HL-60/S4 (cell line): ENCODE data around the gene RND1.

Experiments used
- in situ Hi-C: fragments of 300-500 bp; cut with MboI; formaldehyde crosslinking; loops from 2 replicates; pipeline ENCODE4 v1.14.3; 2022; ENCODE audit warnings: low sequenced_read_pairs

The RND1 gene

DNA sequence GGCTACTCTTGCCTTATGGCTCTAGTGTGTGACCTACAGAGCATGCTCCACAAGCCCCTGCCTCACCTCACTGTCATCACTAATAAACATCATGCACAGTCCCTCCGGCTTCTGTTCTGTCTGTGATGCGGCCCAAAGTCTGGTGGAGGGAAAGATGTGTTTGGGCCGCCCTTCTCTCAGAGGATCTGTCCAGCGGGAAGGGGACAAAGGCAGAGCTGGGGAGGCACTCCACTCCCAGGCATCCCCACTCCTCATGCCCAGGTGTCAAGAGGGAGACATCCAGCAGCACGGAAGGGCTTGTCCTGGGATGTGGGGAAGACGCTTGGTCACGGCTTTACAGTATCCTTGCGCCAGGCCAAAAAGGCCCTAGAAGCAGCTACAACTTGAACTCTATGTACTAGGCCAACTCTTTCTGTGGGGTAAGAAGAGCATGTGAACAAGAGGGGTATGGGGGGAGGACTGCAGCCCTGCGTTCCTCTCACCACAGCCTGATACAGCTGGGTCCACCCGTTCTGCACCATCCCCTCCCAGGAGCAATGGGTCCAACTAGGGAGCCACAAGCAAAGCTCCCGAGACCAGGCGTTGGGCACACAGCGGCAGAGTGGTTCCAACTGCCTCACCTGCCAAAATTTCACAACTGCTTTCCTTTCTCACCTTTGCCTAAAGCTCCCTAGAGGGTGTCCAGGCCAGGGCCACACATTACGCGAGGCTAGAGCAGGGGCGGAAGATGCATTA is 36.7 kb downstream of the RND1 start:
- in situ Hi-C loops: no loop called here

DNA sequence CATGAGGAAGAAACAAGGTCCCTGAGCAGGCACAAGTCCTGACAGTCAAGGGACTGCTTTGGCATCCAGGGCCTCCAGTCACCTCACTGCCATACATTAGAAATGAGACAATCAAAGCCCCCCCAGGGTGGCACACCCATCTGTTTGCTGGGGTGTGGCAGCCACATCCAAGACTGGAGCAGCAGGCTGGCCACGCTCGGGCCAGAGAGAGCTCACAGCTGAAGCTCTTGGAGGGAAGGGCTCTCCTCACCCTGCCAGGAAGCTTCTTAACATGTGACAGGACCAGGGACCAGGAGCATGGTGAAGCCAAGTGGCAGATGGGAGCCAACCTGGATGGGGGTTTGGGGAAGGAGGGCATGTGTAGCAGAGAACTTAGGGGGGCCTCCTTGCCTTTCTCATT is 37.4 kb downstream of the RND1 start:
- in situ Hi-C loops: no loop called here

DNA sequence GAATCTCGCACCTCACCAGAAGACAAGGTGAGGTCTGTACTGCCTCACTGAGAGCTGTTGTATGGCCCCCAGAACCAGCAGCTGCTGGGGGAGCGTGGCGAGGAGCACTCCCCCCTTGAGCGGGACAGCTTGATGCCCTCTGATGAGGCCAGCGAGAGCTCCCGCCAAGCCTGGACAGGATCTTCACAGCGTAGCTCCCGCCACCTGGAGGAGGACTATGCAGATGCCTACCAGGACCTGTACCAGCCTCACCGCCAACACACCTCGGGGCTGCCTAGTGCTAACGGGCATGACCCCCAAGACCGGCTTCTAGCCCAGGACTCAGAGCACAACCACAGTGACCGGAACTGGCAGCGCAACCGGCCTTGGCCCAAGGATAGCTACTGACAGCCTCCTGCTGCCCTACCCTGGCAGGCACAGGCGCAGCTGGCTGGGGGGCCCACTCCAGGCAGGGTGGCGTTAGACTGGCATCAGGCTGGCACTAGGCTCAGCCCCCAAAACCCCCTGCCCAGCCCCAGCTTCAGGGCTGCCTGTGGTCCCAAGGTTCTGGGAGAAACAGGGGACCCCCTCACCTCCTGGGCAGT is 38.1 kb downstream of the RND1 start:
- in situ Hi-C loops: no loop called here

DNA sequence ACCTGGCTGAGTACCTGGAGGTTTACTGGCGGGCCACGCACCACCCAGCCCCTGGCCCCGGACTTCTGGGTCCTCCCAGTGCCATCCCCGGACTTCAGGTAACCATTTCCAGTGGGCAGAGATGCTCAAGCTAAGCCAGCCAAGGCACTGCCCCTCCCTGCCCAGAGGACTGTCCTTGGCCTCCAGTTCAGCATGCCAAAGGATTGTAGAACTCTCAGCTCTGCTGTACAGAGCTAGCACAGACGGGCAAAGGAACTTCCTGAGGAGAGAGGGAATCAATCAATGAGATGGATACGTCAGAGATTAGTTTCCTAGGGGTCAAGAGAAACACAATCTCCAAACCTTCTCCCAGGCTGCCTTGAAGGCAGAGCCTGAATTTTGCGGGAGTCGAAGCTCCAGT is 38.6 kb downstream of the RND1 start:
- in situ Hi-C loops: no loop called here

DNA sequence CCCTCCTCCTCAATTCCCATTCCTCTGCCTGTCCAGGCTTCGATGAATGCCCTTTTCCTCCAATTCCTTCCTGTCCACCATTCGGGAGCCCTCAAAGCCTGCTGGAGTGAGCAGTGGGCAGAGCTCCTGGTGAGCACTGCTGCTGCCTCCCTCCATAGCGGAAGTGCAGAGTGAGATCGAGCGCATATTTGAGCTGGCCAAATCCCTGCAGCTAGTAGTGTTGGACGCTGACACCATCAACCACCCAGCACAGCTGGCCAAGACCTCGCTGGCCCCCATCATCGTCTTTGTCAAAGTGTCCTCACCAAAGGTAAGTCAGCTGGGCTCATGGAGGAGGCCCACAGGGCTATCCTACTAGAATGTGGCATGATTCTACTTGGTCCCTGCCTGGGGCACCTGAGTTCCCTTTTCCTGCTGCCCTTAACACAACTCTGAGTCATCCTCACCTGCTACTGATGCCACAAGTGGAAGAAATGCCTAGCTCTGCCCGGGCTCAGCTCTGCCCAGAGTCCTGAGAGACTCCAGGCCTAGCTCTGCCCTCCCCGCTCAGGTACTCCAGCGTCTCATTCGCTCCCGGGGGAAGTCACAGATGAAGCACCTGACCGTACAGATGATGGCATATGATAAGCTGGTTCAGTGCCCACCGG is 39.3 kb downstream of the RND1 start:
- in situ Hi-C loops: no loop called here

DNA sequence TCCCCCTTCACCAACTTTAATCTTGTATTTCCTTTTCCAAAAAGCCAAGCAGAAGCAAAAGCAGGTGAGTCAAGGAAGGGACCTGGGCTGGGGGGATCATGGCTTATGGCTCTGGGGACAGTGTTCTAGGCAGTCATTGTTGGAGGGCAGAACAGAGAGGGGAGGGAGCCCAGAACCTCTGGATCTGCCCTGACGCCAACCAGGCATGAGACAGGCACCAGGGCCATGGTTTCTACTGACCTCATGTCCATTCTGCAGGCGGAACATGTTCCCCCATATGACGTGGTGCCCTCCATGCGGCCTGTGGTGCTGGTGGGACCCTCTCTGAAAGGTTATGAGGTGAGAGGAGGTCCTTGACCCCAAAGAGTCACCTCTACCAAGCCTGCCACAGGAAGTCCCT is 40.8 kb downstream of the RND1 start:
- in situ Hi-C loops: no loop called here

DNA sequence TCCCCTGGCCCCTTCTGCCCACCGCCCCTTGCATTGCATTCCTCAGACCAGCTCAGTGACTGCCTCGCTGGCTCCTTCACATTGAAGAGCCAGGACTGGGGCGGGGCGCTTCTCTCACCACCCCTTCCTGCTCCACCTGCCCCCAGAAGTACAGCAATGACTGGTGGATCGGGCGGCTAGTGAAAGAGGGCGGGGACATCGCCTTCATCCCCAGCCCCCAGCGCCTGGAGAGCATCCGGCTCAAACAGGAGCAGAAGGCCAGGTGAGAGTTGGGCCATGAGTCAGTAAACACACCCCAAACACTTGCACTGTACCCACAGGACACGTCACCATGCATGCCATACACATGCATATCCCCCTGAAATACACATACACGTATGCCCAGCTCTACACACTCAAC is 41.6 kb downstream of the RND1 start:
- in situ Hi-C loops: no loop called here

DNA sequence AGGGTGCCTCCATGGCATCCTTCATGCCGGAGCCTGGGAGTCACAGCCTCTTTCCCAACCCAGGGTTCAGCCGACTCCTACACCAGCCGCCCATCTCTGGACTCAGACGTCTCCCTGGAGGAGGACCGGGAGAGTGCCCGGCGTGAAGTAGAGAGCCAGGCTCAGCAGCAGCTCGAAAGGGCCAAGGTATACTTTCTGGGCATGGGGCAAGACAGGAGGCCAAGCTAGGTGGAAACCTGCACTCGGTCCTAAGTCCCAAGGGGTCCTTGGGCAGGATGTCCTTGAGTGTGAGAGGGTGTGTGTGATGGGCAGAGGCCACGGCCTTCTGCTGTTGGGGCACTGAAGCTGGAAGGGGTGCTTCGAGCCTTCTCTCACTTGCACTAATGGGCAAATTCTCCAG is 42.4 kb downstream of the RND1 start:
- in situ Hi-C loops: no loop called here

DNA sequence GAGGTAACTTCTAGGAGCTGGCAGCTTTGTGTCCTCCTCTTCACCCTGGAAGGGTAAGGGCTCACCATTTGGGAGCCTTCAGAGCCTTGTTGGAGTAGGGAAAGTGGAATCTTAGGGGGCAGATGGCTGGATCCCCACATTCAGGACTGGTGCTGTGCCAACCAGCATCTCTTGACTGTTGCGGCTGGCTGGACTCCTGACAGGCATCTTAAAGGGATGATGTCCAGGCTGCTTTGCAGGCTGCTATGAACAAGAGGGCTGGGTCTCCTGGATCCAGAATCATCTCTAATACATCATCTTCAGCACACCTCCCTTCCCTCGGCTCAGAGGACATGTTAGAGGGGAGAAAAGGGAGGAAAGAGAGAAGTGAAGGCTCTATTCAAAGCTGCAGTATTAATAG is 43.0 kb downstream of the RND1 start:
- in situ Hi-C loops: no loop called here

DNA sequence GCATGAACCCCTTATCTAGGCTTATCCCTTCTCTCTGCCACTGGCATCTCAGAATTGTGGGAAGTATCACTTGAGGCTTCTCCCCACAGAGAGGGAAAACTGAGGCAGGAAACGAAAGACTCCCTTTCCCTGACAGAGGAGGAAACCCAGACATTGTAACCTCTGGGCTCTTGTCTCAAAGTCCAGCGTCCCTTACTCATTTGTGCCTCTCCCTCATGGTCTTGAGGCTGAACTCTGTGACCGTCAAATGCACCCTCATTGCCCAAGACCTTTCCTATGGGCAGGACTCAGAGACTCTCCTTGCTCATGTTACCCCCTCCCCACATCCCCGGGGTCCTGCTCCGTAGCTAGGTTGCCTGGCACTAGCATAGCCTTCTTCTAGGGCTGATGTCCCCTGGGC is 43.5 kb downstream of the RND1 start:
- in situ Hi-C loops: no loop called here

DNA sequence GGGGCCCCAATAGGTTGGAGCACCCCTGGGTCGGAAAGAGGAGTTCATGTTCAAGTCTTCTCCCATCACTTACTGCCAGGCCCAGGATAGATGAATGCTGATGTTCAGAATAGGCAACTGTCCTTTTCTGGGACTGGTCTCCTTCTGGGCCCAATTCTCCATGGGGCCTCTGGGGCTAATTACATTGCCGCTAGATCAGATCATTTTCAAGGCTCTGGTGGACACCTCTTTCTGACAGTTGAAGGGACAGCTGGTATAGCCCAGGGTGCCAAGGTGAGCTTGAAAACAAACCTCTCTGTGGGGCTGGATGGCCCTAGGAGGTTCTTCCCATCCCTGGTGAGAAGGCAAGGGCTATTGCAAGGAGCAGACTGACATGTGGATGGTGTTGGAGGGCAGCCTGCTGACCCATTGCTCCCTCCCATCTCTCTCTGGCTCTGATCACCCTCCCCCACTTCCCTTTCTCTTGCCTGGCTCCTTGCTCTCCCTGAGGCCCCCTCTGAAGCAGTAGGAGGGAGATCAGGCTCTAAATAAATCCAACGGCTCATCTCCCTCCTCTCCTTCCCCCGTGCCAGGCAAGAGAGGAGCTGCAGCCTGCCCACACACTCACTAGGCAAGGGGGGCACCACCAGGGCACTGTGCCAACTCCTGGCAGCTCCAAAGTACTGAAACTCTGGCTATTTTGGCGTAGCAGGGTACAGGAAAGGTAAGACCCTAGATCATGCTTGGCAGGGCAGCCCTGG is 45.5 kb downstream of the RND1 start:
- in situ Hi-C loops: no loop called here

DNA sequence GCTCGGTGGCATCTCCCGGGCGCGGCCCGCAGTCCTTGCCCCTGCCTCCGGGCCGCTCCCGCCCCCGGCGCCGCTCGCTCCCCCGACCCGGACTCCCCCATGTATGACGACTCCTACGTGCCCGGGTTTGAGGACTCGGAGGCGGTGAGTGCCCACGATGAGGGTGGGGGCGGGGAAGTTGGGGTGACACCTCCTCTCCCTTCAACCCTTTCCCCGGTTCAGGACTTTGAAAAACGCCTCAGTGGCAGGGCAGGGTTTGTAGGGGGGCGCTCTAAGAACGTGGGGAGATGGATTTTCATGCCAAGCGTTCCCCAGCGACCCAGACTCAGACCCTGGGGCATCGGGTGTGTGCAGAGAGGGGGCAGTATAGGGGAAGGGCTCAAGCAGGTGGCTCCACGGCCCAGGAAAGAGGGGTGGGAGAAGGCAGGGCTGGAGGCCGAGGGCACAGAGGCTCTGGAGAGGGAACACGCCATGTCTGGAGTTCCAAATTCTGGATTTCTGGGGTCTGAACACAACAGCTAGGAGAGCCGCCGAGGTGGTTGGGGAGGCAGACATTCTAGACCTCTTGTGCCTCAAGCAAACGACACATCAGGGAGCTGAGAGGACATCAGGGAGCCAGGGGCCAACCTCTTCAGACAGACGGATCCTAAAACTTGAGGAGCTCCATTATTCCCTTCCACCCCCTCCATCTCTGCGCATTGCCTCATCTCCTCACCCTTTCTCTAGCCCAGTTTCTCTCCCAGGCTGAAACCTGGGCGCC is 46.7 kb downstream of the RND1 start:
- in situ Hi-C loops: no loop called here

DNA sequence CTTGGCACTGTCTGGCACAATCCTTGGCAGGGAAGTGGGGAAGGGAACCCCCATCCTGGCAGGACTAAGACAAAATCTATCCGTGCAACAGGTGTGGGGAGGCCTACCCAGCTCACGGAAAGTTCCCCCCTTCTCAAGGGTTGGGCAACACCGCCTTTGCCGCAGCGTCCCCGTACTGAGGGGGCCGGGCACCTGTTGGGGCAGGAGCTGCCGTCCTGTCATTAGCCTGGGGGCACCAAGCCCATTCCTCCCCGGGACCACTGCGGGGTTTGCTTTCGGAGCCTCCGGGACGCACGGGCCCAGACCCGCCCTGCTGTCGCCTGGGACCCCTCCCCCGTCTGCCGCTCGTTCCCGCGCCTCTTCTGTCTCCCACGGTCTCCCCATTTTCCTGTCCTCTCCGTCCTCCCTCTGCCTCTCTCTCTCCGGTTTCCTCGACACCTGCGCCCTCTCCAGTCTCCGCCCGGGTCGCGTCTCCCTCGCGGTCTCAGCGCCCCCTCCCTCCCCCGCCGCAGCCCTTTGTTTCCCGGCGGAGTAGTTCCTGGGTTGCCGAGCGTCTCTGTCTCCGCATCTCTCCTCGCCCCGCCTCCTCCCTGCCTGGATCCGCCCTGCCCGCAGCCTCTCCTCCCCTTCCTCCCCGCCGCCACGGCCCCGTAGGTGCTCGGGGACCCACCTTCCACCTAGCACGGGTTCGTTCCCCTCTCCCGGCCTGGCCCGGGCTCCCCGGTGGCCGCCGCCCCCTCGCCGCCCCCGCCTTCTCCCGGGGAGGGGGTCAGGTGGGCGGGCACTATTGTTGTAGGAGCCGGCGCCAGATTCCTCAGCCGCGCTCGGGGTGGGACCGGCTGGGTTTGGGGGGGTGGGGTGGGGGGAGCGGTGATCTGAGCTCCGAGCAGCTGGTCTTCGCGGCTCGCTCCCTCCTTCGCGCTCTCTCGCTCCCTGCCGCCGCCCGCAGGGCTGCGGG is 47.5 kb downstream of the RND1 start, which contains the start of gene CACNB3:
TSS of gene CACNB3 (plus strand) at position 624 of the 958 bp plus-strand sequence. CDS start 434 bp downstream, outside the sequence.
- in situ Hi-C loops: no loop called here

DNA sequence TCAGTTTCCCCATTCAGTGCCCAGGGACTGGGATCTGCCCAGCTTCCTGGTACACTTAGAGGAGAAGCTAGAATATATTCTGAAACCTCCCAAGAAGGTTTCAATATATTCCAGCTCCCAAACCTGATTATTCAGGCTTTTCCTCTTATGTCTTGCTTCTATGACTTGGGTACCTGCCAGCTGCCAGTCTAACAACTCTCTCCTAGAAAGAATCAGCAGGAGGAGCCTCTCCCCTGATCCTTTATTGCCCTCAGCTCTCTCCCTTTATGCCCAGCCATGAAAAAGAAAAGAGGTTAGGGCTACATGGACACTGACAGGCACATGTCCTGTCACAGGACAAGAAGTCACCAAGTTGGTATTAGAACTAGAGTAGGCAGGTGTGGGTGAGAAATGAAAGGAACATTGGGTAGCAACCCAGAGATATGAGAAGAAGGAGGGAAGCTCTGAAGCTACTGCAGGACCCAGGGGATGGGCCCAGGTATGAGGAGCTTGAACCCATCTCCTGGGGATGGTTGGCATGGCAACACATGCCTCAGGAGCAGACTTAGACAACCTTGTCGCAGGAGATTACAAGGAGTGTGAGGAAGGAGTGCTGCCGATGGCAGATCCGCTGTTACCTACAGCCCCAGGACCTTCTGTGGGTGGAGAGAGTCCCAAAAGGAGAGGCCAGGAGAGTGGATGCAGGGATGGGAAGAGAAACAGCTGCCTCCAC is 49.4 kb downstream of the RND1 start:
- in situ Hi-C loops: no loop called here

DNA sequence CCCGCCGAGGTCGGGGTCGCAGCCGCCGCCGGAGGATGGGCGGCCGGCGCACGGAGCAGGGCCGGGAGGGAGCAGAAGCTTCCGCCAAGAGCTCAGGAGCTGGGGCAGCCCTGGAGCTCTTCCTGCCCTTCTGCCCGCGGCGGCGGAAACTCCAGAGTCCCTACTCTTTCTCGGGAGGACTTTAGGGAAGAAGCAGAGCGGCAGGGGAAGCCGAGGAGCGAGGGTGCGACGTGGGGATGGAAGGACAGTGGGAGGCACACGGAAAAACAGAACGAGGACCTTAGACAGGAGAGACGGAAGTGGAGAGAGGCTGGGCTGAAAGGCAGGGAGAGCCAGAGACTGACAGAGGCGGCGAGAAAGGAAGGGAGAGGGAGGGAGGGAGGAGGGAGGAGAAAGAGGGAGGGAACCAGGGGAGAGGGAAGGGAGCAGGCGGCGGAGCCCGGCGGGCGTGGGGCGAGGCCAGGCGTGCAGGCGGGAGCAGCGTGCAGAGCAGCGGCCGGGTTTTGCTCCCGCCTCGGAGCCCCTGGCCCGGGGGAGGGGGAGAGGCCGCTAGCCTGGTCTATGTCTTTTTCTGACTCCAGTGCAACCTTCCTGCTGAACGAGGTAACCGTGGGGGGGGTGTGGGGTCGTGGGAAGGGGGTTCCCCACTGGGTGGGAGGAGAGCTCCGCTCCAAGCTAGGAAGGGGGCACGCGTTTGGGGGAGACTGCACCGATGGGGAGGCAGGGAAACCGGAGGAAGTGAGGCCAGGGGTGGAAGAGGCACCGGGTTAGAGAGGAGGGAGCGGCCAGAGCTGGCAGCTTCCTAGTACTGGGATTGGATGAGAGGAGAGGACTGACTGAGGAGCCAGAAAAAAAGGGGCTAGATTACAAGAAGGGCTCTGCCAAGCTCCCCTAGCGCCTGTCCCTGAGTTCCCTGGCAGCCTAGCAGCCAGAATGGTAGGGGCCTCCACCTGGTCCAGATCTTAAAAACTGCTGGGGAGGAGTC is 50.3 kb downstream of the RND1 start:
- in situ Hi-C loops: no loop called here

DNA sequence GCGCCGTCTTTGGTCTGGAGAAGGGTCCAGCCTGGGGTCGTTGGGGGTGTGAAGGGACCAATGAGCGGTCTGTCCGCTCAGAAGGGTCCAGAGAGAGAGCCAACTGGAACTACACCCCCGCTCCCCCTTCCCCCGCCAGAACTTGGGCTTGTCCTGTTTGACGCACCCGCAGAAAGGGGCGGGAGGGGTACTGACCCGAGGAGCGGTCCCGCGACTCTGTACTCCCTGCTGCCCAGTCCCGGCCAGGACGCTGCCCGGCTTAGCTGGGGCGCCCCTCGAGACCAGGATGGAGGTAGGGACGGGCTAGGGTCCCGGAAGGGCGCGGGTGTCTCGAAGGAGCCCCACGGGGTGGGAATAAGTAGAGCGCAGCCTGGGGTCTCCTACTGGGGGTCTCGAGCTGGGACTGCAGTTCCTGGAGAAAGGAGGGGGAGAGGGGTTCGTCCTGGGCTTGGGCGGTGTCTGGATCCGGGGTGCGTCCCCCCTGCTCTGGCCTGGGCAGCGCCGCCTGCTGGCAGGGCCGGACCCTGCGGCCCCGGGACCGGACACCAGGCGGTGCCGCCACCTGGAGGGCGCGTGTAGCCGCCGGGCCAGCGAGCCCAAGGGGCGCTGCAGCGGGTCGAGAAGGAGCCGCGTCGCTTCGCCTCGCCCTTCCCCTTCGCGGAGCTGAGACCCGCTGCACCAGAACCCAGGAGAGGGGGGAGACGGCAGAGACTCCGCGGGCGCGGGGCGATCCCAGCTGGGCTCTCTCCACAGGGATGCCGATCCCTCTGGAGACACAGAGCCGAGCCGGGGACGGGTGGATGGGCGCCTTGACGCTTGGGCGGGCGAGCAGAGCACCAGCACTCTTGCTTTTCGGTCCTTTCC is 51.2 kb downstream of the RND1 start:
- in situ Hi-C loops: no loop called here
